ENCODE results near the gene MOV10.
A peak's percentile ranks its signal among the peaks of the same experiment; 100 is the strongest.
"Not testable (repeated sequence)": the region's sequence is repeated elsewhere in the genome, so short reads cannot be mapped to it uniquely, and the experiment has no call there.

Gene MOV10

GRCh38 chr1:112727716-112728115 is 53.3 kb downstream of the MOV10 start:
- DNase-seq (ENCODE audit: extremely low read depth, low read depth): no peak
- 0 out of 2 replicates have a peak, but pooled peaks have one; percentile 2 for TF ChIP-seq CTCF (IDR thresholded peaks at IDR 0.05; ENCODE audit: low read depth, low read length)

- DNase-seq (ENCODE audit: extremely low read depth, low read depth): not testable (repeated sequence)
Measured at GRCh38 chr1:112728306-112728971, 54.0 kb downstream of the MOV10 start.

GRCh38 chr1:112729011-112729410 is 54.6 kb downstream of the MOV10 start:
- DNase-seq (ENCODE audit: extremely low read depth, low read depth): not testable (repeated sequence)

DNA sequence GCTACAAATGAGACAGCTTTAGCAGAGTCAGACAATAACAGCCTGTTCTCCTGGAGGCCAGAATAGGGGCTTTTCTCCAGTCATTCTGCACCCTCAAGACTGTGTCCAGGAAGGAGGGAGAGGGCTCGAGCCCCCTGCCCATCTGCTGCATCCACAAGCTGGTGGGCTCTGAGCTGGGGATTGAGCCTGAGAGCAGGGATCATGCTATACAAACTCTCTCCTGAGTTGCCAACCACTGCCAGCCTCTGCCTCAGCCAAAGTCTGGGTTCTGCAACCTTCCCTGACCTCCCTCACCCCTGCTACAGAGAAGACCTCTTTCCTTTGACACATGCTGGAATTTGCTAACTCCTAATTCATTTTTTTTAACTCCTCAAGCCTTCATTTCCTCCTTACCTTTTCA is 55.5 kb downstream of the MOV10 start:
- TF ChIP-seq CTCF (IDR thresholded peaks at IDR 0.05; ENCODE audit: low read depth, low read length): no peak

DNA sequence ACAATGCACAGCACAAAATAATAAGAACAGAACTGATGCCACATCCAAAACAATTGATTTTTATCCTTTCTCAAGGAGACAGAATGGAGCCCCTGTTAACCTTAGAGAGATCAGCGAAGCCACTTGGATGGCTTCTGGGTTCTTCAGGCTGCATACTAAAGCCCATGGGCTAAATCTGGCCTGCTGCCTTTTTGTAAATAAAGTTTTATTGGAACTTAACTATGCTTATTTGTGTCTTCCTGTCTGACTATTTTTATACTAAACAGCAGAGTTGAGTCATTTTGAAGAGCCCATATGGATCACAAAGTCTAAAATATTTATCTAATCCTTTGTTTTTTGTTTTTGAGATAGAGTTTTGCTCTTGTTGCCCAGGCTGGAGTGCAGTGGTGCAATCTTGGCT is 57.0 kb downstream of the MOV10 start:
- no peak for DNase-seq (ENCODE audit: extremely low read depth, low read depth)
- no peak for TF ChIP-seq CTCF (IDR thresholded peaks at IDR 0.05; ENCODE audit: low read depth, low read length)

More for the DNA sequence above, 55.5 kb downstream of the MOV10 start:
- DNase-seq (ENCODE audit: extremely low read depth, low read depth): no peak

DNA sequence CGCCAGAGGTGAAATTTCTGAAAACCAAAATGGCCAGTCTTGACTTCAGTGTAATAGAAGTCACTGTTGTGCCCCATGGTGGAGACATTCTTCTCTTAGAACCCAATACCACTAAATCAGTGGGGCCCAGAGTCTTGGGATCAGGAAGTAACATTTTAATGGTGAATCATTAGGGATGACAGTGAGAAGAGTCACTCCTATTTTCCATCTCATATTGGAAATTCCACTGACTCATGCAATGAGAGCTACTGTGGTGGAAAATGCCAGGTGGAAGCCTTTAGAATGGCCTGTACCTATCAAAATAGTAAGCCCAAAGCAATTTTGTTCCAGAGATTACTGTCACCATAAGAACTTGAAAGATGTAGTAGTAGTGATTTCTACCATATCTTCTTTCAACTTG is 61.3 kb downstream of the MOV10 start:
- DNase-seq (ENCODE audit: extremely low read depth, low read depth): no peak
- no peak for TF ChIP-seq CTCF (IDR thresholded peaks at IDR 0.05; ENCODE audit: low read depth, low read length)

- no peak for TF ChIP-seq CTCF (IDR thresholded peaks at IDR 0.05; ENCODE audit: low read depth, low read length)
Measured at GRCh38 chr1:112737573-112737972, 63.1 kb downstream of the MOV10 start.

DNA sequence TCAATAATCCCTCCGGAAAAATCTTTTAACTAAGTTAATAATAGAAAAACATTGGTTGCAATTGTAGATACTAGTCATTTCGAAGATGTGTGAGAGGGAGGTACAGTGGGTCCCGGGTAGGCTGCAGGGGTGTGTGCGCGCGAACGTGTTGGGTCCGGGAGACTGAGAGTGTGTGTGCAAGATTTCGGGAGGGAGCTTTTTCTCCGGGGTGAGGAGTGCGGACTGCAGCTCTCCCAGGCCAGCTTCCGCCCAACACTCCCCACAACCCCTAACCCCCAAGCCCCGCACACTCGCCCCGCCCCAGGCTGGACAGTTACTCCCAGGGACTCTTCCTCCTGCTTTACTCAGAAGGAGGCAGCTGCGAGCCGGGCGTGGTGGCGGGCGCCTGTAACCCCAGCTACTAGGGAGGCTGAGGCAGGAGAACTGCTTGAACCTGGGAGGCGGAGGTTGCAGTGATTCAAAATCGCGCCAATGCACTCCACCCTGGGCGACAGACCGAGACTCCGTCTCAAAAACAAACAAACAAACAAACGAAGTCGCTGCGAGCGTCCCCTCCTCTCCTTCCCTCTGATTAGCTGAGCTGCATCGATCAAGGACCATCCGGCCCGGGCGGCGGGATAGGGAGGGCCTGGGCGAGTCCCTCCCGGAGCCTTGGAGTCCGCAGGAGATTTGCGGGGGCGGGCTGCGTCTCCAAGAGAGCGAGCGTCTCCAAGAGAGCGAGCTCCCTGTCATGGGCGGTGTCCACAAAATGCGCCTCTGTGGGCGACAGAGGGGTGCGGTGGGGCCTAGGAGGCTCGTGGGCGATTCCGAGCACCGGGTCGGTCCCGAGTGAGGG is 68.9 kb downstream of the MOV10 start:
- no peak for DNase-seq (ENCODE audit: extremely low read depth, low read depth)
- no peak for TF ChIP-seq CTCF (IDR thresholded peaks at IDR 0.05; ENCODE audit: low read depth, low read length)

More at GRCh38 chr1:112737573-112737972, 63.1 kb downstream of the MOV10 start:
- DNase-seq (ENCODE audit: extremely low read depth, low read depth): no peak
